GM13977 (cell line): ENCODE data around the gene TBC1D30.
"Not testable (repeated sequence)": the region's sequence is repeated elsewhere in the genome, so short reads cannot be mapped to it uniquely, and the experiment has no call there.

Experiments used
- DNase-seq: peaks from one replicate; pipeline ENCODE4 v3.0.0; 2012; ENCODE audit warnings: low spot score
- in situ Hi-C: fragments of 300-500 bp; cut with MboI; formaldehyde crosslinking; loops from one replicate; pipeline ENCODE4 v1.12.0; 2022; ENCODE audit warnings: low sequenced_read_pairs, low pct_unique_long_range_greater_than_20kb, mixed read lengths, inconsistent platforms; ENCODE audit not compliant: unreplicated experiment
- TF ChIP-seq, protein P1 (sequence below): IDR thresholded peaks from 2 replicates; pipeline ENCODE4 v1.5.1; 2012; ENCODE audit warnings: mild to moderate bottlenecking, control low read depth; ENCODE audit not compliant: insufficient read depth; ENCODE audit errors: extremely low read depth, missing control alignments

Gene TBC1D30

DNA sequence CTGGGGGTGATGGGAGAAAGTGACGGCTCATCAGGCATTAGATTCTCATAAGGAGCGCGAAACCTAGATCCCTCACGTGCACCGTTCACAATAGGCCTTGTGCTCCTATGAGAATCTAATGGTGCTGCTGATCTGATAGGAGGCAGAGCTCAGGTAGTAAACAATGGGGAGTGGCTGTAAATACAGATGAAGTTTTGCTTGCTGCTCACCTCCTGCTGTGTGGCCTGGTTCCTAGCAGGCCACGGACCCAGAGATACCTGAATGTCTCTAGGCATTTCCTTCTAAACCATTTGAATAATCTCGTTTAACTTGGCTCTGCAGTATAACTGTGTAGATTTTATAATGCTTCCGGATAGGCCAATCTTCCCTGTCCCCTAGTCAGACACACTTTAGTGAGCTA, 13.0 kb downstream of the TBC1D30 start:
- in situ Hi-C loops: no loop called here
- TF ChIP-seq, protein P1, sequence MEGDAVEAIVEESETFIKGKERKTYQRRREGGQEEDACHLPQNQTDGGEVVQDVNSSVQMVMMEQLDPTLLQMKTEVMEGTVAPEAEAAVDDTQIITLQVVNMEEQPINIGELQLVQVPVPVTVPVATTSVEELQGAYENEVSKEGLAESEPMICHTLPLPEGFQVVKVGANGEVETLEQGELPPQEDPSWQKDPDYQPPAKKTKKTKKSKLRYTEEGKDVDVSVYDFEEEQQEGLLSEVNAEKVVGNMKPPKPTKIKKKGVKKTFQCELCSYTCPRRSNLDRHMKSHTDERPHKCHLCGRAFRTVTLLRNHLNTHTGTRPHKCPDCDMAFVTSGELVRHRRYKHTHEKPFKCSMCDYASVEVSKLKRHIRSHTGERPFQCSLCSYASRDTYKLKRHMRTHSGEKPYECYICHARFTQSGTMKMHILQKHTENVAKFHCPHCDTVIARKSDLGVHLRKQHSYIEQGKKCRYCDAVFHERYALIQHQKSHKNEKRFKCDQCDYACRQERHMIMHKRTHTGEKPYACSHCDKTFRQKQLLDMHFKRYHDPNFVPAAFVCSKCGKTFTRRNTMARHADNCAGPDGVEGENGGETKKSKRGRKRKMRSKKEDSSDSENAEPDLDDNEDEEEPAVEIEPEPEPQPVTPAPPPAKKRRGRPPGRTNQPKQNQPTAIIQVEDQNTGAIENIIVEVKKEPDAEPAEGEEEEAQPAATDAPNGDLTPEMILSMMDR: no peak
- no peak for DNase-seq

DNA sequence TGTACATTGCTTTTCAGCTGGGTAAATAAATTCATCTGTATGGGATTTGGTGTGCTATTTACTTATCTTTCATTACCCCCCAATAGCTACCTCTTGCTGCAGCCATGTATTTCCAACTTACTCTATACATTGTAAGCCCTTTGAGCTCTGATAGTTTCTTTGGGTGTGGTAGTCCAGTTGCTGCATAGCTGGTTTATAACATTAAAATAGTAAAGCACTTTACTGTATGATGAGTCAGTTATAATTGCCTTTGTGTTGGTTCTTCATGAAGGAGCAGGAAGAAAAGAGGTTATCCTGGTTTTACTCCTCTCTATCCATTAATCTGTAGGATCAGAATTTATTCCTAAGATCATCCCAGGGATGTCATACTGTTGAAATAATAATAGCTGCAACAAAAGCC, 15.7 kb downstream of the TBC1D30 start:
- no peak for DNase-seq
- in situ Hi-C loops: no loop called here
- TF ChIP-seq, protein P1: no peak

DNA sequence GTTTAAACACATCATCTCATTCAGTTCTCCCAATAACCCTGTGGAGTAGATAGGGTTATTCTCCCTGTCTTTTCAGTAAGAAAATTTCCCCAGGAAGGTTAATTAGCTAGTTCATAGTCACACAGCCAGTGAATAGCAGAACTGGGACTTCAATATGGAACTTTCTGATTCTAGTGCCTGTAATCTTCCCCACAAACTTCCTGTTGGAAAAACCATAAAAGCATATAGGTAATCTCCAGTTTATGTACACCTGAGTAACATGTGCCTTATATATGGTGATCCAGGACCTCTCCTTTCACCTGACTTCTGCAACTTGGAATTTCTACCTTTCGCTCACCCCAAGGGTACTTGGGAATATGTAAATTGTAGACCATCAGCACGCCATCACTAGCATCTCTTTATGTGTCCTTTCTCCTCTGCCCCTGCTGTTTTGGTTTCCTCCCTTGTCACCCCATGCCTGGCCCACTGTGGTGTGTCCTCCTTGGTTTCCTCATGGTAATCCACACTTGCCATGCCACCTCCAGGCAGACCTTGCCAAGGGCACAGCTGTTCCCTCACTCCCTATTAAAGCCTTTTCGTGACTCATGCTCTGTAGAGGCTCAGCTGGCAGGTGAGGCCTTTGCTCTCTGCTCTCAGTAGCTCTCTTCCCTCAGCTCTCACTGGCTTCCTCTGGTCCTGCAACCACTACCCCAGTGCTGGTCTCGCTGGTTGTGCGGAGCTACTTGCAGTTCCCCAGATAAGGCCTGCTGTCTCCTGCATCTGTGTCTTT, 16.7 kb downstream of the TBC1D30 start:
- TF ChIP-seq, protein P1: no peak
- no peak for DNase-seq
- in situ Hi-C loops: no loop called here

DNA sequence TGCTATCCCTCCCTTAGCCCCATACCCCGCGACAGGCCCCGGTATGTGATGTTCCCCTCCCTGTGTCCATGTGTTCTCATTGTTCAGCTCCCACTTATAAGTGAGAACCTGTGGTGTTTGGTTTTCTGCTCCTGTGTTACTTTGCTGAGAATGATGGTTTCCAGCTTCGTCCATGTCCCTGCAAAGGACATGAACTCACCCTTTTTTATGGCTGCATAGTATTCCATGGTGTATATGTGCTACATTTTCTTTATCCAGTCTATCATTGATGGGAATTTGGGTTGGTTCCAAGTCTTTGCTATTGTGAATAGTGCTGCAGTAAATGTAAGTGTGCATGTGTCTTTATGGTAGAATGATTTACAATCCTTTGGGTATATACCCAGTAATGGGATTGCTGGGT, 24.0 kb downstream of the TBC1D30 start:
- in situ Hi-C loops, DNase-seq: not testable (repeated sequence)

DNA sequence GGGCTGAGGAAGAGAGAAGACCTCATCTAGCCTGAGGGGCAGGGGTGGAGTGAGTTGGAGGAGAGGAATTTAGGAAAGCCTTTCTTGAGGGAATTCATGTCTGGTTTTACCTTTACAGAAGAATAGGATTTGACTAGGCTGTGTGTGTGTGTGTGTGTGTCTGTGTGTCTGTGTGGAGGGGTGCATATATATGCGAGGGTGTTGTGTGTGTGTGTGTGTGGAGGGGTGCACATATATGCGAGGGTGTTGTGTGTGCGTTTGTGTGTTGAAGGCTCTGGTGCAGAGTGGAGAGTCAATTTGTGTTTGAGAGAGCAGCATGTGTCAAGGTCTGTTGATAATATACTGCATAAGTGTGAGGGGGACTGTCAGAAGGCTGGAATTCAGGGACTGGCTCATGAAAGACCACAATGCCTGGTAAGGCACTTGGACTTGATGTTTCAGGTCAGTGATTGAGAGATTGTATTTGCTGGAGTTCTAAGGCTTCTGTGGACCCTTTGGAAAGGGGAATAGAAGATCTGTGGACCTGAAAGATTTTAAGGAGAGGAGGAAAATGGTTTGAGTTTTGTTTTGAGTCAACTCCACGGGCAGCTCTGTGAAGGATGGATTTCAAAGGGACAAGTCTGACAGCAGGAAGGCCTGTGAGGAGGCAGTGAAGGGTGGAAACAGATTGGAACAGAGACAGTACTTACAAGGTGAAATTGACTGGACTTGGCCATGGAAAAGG, 34.6 kb downstream of the TBC1D30 start:
- in situ Hi-C loops: no loop called here
- TF ChIP-seq, protein P1: no peak
- no peak for DNase-seq

DNA sequence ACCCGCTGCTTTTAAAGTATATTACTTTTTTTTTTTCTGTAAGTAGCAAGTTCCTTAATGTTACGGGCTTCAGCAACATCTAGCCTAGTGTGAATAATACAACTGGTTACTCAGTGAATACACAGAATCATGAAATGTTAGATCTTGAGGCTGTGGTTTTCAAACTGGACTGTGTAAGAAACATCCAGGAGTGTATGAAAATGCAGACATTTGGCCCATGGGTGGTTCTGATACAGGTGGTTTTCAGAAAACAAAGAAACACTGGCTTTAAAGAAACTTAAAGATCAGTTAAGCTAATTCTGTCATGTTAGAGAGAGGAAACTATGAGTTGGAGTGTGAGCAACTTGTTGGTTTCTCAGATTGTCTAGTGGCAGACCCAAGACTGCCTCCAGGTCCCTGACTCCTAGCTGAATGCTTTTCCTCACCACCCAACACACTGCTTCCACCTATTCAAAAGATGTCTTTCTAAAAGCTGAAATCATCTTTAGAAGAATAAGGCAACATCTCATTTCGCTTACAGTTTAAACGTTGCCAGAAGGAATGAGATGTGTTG, 36.1 kb downstream of the TBC1D30 start:
- TF ChIP-seq, protein P1: no peak
- in situ Hi-C loops: no loop called here

DNA sequence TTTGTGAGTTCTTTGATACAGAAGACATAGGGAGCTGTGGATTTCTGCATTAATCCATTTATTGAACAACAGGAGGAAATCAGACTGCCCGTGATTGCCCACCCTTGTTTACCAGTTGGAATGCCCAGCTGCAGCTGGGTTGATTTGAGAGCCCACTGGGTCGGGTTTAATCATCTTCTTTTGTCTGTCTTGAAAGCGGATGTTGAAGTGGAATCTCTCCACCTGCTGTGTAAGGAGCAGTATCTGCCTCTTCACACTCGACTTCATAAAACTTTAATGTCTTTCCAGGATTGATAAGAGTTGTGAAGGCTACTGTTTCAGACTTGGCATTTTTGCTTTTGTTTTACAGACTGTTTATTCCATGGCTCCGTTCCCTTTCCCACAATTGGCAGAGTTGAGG, 39.9 kb downstream of the TBC1D30 start:
- no peak for DNase-seq
- in situ Hi-C loops: no loop called here
- TF ChIP-seq, protein P1: no peak

More for the DNA sequence above, 36.1 kb downstream of the TBC1D30 start:
- DNase-seq: peak; percentile 17
